ENCODE data around the gene TRIM15.
"Not testable (repeated sequence)": the region's sequence is repeated elsewhere in the genome, so short reads cannot be mapped to it uniquely, and the experiment has no call there.

The TRIM15 gene

DNA sequence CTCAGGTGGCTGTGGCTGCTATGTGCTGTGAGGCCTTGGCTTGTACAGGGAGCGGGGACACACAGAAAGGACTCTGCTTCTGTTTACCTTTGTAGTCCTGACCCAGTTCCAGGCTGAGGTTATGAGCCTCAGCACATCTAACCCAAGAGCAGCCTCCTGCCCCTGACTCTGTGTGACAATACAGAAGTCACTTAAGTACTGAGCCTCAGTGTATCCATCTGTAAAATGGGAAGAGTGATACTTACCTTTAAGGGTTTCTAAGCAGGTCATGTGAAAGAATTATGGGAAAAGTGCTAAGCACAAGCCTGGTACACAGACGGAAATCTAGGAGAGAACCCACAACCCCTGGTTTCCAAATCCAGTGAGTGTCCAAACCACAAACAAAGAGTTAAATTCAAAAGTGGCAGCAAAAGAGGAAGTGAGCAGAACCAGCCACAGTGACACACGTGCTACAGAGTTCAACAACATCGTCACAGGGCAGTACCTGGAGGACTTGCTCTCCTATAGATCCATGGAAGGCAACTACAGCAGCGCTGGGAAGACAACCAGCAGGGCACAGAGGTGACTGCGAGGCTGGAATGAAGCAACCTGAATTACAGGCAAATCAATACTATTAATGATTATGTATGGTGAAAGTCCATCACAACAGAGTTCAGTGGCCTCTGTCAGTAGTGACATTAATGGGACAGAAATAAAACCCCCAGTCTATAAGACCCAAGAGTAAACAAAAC, 37.4 kb downstream of the TRIM15 start:
- DNase-seq (ENCODE audit: low spot score), result no peak

DNA sequence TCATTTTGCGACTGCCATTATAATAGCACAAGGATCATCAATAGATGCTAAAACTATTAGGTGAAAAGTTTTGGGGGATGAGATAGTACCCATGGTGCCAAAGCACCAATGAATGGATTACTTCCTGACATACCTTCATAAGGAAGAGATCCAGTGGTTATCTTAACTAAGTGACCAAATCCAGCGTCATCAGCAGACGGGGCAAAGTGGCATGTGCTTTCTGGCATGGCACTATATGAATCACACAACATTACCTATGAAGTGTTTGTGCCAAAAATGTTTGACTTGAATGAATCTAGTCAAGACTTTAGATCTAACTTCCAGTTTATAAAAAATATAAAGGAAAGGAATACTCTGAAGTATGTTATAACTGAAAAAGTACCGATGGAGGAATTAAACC, 39.0 kb downstream of the TRIM15 start:
- no peak for DNase-seq (ENCODE audit: low spot score)

DNA sequence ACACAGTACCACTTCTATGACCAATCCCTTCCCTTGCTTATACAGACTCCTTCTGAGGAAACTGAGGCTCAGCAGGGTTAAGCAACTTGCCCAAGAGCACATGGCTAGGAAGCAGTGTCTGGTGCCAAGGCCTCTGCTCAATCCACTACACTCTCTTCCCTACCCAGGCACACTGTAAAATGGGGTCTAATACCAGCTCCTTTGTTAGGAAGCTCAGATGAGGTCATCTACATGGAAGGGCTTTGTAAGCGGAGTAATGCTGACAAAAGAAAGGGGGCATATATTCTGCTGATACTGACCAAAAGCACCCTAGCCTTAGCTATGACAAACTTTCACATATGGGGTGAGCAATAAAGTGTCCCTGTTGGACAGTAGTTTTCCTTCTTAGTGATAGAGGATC, 40.8 kb downstream of the TRIM15 start:
- DNase-seq (ENCODE audit: low spot score), result no peak

DNA sequence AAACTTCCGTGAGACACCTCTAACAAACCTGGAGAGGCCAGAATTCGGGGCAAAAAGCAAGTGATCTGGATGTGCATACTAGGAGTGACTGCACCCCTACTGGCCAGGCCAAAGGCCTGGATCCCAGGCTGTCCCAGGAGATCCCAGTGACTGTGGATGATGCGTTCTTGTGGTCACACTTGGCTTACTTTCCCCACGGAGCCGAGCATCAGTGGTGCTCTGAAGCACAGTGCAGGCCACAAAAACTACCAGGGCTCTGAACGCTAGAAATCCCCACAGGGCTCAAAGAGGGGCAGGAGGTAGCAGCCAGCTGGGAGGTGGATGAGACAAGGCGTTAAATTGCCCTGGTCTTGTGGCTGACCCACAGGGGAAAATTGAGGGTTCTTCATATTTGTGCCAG, 42.8 kb downstream of the TRIM15 start:
- DNase-seq (ENCODE audit: low spot score), result no peak

DNA sequence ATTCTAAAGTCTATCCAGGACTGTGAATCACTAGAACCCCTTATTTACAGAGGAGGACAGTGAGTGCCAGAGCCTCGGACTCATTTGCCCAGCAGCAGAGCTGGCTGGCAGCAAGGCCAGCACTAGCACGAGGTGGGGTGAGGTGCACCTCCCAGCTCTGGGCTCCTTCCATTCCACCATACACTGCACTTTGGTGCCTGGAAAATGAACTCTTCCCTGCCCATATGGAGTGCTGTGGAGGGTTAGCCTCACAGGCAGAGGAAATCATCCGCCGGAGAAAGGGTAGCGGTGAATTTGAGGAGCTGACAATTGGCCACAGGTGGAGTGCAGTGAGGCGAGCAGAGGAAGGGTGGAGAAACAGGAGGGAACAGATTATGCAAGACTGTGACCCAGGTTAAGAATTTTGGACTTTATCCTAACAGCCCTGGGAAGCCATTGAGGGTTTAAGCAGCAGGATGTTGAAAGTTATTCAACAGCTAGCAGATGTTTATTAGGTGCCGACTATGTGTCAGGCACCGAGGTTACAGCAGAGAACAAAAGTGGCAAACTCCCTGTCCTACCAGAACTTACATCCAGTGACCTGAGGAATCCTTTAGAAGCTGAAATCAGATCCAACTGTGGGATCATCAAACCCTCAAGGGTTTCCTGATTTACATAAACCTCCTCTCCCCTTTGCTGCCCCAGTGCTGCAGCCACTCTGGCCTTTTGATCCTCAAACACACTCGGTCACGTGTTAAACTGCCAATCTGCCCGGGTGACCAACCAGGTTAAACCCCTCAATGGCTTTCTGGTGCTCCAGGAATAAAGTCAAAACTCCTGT, 43.7 kb downstream of the TRIM15 start:
- no peak for DNase-seq (ENCODE audit: low spot score)

DNA sequence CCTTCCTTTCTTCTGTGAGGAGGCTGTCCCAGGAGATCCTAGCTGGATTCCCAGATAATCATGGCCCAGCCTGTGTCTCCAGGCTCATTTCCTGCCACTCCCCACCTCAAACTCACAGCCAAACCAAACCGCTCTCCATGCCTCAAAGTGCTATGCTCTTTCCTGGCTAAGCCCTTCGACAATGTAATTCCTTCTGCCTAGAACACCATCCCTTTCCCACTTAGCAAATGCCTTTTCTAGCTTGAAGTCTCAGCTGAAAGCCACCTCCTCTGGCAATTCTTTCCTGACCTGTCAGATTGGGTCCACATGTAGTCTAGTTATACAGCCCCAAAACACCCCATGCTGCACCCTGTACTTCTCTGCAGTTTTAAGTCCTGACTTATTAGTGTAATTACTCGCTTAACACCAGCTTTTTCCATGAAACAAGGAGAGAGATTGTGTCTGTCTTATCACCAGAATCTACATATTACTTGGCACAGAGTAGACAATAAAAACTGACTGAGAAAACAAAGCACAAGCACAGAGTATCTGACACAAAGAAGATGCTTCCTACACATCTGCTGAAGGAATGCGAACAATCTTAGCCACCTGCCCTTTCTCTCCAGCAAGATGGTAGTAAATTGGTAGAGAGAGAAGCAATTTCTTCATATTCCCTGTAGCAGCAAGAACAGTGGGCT, 44.4 kb downstream of the TRIM15 start:
- DNase-seq (ENCODE audit: low spot score), result no peak

DNA sequence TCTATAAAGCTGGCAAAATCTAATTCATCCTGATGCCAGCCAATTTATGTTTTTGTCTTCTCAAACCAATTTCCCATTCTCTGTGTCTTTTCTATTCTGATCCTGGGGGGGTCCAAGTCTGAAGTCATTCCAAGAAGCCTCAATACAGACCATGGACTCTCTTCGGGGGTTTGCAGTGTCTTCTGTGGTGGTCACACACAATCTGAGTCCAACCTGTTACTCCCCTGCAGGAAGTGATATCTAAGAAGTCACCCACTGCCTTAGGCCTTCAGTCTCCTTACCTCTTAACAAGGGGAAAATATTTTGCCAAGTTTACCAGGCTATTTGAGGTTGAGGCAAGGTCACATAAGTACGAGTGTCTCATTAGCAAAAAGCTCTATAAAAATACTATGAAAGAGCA, 48.0 kb downstream of the TRIM15 start:
- no peak for DNase-seq (ENCODE audit: low spot score)

DNA sequence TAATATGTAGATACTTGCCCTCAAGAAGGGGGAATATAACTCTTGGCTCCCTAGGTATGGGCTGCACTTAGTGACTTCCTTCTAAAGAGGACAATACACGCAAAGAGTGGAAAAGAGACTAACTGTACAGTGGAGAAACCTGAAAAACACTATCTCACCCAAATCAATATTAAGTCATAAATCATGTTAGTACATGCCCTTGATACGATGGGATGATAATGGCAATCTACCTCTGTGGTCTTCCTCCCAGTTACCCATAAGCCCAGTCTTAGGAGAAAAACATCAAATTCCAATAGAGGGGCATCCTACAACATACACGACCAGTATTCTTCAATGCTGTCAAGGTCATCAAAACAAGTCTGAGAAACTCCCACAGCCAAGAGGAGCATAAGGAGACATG, 48.6 kb downstream of the TRIM15 start:
- DNase-seq (ENCODE audit: low spot score), result no peak

DNA sequence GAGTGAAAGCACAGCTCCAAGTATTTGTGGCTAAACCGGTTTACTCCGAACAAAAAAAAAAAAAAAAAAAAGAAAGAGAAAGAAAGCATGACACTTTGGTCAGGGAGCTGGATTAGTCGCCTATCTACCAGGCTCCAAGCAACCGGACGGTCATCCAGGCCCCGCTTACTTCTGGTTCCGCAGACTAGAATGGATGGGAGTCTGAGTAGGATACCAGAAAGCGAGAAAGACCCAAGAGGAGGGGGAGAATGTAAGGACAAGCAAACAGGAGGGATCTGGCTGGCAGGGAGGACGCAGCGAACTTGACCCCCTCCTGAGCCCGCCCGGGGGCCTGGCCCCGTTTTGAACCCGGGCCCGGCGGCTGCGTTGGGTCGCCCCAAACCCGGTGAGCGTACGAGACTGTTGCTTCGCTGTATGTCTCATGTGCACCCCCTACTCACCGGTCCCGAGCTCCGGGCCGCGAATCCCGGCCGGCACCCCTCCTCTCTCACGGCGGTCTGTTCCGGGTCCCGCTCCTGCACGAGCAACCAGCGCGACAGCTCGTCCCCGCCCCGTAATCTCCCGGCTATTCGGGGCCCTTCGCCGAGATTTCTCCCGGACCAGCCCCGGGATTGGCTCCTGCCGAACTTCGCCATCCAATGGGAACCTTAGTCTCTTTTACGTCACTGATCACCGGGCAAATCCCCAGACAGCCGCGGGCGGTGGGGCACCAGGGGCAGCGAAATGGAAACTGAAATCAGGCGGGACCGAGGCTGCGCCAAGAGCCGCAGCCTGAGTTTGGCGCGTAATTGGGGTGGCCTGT, 49.7 kb downstream of the TRIM15 start, which contains the start of gene TRIM26:
Gene TRIM26, minus strand, starts transcription at position 542 of the 802 bp plus-strand sequence. CDS start 14,303 bp downstream, outside the sequence.
- DNase-seq (ENCODE audit: low spot score), result peak; percentile 98

DNA sequence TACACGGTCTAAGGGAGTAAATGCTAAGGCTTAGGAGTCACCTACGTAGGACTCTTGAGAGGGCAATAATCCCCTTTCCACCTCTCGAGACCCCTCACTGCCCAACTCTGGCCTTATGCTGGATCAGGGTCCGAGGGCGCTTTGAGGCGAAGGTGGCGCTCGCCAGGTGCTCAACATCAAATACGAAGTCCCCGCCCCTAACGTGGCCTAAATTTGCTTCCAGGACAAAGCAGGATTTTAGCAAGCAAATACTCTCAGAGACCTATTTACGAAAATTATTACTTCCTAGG, 50.3 kb downstream of the TRIM15 start:
- DNase-seq (ENCODE audit: low spot score), result no peak

DNA sequence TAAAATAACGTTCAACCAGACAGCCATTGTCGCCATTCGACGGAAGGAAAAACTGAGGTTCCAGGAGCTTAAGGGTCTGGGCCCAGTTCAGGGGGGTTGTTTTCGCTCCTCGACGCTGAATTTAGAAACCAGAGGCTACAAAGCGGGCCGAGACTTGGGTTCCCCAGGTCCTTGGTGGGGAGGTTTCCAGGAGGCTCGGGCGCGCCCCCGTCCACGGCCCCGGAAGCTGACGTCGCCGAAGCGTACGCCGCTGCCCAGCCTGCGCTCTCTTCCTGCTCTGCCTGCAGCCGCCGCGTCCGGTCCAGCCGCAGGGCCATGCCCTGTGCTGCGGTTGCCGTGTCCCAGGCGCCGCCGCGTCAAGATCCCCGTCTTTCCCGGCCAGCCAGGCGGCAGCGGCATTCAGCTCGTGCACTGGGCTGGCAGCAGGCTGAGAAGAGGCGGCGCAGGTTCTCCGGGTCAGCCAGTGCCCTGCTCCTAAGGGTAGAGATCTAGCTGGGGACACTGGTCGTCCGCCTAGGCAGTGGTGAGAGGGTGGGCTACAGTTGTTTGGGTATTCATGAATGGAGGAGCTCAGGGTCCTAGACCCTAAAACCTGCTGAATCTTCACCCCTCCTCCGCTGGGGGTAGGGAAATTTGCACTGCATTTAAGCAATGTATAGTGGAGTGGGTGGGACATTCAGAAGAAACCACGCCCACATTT, 50.8 kb downstream of the TRIM15 start:
- peak; percentile 75 for DNase-seq (ENCODE audit: low spot score)

DNA sequence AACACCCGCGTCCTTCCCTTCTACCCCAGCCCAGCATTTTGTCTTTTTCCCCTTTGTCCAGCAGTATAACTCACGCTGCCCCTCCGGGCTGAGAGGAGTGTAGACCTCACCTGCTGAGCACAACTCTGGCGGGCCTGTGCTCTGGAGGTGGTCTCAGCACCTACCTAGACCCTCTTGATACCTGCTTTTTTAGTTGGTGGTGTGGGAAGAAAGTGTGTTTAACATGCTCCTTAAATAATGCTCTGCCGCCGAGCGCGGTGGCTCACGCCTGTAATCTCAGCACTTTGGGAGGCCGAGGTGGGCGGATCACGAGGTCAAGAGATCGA, 51.3 kb downstream of the TRIM15 start:
- DNase-seq (ENCODE audit: low spot score), result no peak

DNA sequence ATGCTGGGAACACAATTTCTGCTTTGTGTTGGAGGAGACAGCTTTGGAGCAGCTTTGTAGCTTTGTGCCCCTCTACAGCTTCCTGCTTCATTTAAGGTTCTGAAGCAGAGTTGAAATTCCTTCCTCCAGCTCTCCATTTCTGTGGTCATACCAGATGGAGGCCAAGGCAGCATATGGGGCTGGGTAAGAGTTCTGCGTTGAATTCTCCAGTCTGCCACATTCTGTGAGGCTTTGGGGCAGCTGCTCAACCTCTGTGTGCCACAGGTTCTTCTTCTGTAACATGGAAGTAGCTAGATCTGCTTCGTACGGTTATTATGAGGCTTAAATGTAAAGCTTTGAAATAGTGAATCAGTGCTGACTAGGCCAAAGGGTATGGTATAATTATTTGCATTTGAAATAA, 52.8 kb downstream of the TRIM15 start:
- DNase-seq (ENCODE audit: low spot score), result no peak

DNA sequence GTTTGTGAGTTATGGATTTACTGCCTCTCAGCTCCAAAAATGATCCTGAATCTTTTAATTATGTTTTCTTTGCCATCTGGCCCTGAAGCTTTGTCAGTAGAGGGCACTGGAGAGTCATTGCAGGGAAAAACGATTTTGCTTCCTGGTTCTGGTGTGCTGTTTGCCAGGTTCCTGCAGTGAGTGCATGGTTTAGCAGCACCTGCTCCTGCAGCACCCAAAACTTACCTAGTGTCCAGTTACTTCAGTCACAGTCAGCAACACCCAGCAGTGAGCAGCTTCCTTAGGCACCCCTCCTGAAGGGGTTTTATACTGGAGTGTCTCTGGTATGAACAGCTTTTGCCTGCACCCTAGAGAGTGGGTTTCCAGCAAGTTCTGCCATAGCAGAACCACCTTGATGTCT, 55.9 kb downstream of the TRIM15 start:
- DNase-seq (ENCODE audit: low spot score), result peak; percentile 44

DNA sequence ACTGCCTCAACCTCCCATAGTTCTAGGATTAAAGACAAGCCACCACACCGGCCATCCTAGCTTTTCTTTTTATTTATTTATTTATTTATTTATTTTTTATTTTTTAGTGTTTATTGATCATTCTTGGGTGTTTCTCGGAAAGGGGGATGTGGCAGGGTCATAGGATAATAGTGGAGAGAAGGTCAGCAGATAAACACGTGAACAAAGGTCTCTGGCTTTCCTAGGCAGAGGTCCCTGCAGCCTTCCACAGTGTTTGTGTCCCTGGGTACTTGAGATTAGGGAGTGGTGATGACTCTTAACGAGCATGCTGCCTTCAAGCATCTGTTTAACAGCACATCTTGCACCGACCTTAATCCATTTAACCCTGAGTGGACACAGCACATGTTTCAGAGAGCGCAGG, 58.0 kb downstream of the TRIM15 start:
- DNase-seq (ENCODE audit: low spot score), result not testable (repeated sequence)

DNA sequence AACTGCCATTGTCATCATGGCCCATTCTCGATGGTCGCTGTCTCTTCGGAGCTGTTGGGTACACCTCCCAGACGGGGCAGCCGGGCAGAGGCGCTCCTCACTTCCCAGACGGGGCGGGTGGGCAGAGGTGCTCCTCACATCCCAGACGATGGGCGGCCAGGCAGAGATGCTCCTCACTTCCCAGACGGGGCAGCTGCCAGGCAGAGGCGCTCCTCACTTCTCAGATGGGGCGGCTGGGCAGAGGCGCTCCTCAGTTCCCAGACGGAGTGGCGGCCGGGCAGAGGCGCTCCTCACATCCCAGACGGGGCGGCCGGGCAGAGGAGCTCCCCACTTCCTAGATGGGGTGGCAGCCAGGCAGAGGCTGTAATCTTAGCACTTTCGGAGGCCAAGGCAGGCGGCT, 58.6 kb downstream of the TRIM15 start:
- not testable (repeated sequence) for DNase-seq (ENCODE audit: low spot score)

All from kidney capillary endothelial cell (primary cell).